HepG2 (cell line): ENCODE data around the gene ZGRF1. TPM values are rescaled to one million over a fixed set of nuclear protein-coding genes. Genes with fewer than 3 reads are reported as not detected.
A peak's percentile ranks its signal among the peaks of the same experiment; 100 is the strongest.

Experiments used
- ARID4A ChIP-seq: sonication (generic); formaldehyde crosslinking; IDR thresholded peaks from 2 replicates; pipeline ENCODE4 v1.5.0; 2020; ENCODE audit warnings: mild to moderate bottlenecking, missing genetic modification reagents, borderline replicate concordance
- ARNT2 ChIP-seq: sonication (generic); formaldehyde crosslinking; IDR thresholded peaks from 2 replicates; pipeline ENCODE4 v1.8.0; 2022; ENCODE audit warnings: mild to moderate bottlenecking, low read depth, missing genetic modification reagents, moderate library complexity
- CBX2 ChIP-seq, 2 experiments: fragments of 200-600 bp in 1 of 2; sonication (generic); formaldehyde crosslinking in 1 of 2; IDR thresholded peaks; 2 replicates each; pipeline versions ENCODE4 v1.7.0 to v1.8.1; 2018 to 2022; ENCODE audit warnings: low read depth in 2 of 2, low read length in 1 of 2, mild to moderate bottlenecking in 1 of 2, missing genetic modification reagents in 1 of 2
- DNMT1 ChIP-seq: sonication (generic); formaldehyde crosslinking; IDR thresholded peaks from 2 replicates; pipeline ENCODE4 v1.5.1; 2020; ENCODE audit warnings: mild to moderate bottlenecking, missing genetic modification reagents
- DPF2 ChIP-seq: sonication (generic); formaldehyde crosslinking; IDR thresholded peaks from 2 replicates; pipeline ENCODE4 v1.4.0; 2020; ENCODE audit warnings: mild to moderate bottlenecking, low read depth, missing genetic modification reagents, borderline replicate concordance
- EEA1 ChIP-seq: sonication (generic); formaldehyde crosslinking; IDR thresholded peaks from 2 replicates; pipeline ENCODE4 v1.5.1; 2020; ENCODE audit warnings: mild to moderate bottlenecking, missing genetic modification reagents, borderline replicate concordance
- EZH2 ChIP-seq: conservative IDR thresholded peaks from 2 replicates; pipeline ENCODE4 v1.6.1; 2012; ENCODE audit warnings: mild to moderate bottlenecking, low read depth, low read length, moderate library complexity
- IRF9 ChIP-seq: sonication (generic); formaldehyde crosslinking; IDR thresholded peaks from 2 replicates; pipeline ENCODE4 v1.8.0; 2022; ENCODE audit warnings: missing genetic modification reagents, mild to moderate bottlenecking, borderline replicate concordance
- NFE2L2 ChIP-seq: fragments of 150-350 bp; IDR thresholded peaks from 2 replicates; pipeline ENCODE4 v1.6.1; 2014; ENCODE audit warnings: low read length
- NFRKB ChIP-seq: fragments of 450-650 bp; IDR thresholded peaks from 2 replicates; pipeline ENCODE4 v1.6.1; 2017
- STAG1 ChIP-seq: sonication (generic); formaldehyde crosslinking; IDR thresholded peaks from 2 replicates; pipeline ENCODE4 v1.4.0; 2020; ENCODE audit warnings: missing genetic modification reagents
- ZNF549 ChIP-seq: sonication (generic); formaldehyde crosslinking; IDR thresholded peaks from 2 replicates; pipeline ENCODE4 v1.5.0; 2020; ENCODE audit warnings: missing genetic modification reagents
- polyA plus RNA-seq, 8 experiments: library from polyadenylated mRNA; depleted of rRNA in 3 of 8; stranded (reverse) in 7 of 8; unstranded in 1 of 8; fragments of >200 nt; fragmentation: Illumina TruSeq in 4 of 8; extraction: Trizol in 4 of 8; gene quantifications; 2 replicates each; pipeline versions ENCODE4 v1.2.1 to v1.2.3, GENCODE V29; 2011 to 2016; ENCODE audit warnings: low read depth in 4 of 8, missing spikeins in 1 of 8, mixed read lengths in 1 of 8; ENCODE audit not compliant: insufficient read depth in 1 of 8
- total RNA-seq, 5 experiments: library from RNA; depleted of rRNA; stranded (reverse); fragments of >200 nt; fragmentation: Illumina TruSeq; extraction: Trizol; gene quantifications; 2 replicates each; pipeline ENCODE4 v1.2.3, GENCODE V29; 2016; ENCODE audit warnings: low read depth in 1 of 5
- TF ChIP-seq, protein P1 (sequence below): sonication (generic); formaldehyde crosslinking; IDR thresholded peaks from 2 replicates; pipeline ENCODE4 v1.5.1; 2020; ENCODE audit warnings: mild to moderate bottlenecking, missing genetic modification reagents, borderline replicate concordance
- TF ChIP-seq, protein P2 (sequence below): sonication (generic); formaldehyde crosslinking; IDR thresholded peaks from 2 replicates; pipeline ENCODE4 v1.5.0; 2020; ENCODE audit warnings: missing genetic modification reagents

ZGRF1 gene
- total and polyA plus RNA-seq, 2 of the 13 experiments (the other 11 are each of a cell fraction or from before 2014, with no cell fraction given), result 8.6 to 15.9 TPM

DNA sequence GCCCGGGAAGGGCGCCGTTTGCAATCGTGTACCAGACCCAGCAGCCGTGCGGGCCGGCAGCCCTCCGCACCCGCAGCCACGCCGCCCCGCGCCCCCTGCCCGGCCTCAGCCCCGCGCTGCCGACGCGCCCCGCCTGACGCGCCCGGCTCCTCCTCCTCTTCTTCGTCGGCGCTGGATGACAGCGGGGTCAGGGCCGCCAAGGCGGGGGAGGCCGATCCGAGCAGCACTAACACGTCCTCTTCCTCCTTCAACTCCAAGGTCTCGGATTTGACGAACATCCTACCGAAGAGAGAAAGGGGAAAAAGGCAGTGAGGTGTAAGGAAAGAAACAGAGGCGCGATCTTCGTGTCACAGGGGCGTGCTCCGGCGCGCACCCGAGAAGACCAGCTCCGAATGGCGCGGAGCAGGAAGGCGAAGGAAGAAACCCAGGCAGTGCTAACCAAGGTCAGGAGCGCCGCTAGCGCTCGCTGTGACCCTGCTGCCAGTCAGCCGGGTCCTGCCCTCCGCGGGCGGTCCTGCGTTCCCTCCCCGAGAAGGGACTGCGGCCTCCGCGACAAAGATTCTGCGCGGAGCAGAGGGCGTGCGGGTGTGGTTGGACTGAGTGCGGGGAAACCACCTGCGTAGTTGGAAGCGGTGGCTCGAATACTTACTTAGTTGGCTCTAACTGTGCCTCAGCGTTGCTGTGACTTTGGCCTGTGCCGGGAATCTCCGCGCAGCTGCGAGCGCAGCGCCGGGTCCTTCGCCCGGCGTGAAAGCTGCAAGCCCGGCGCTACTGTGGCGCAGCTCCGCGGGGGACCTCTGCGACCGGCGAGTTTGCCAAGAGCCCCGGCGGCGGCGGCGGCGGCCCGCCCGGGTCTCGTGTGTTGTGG lies 121.3 kb downstream of the ZGRF1 start (continued):
- TF ChIP-seq, protein P1, sequence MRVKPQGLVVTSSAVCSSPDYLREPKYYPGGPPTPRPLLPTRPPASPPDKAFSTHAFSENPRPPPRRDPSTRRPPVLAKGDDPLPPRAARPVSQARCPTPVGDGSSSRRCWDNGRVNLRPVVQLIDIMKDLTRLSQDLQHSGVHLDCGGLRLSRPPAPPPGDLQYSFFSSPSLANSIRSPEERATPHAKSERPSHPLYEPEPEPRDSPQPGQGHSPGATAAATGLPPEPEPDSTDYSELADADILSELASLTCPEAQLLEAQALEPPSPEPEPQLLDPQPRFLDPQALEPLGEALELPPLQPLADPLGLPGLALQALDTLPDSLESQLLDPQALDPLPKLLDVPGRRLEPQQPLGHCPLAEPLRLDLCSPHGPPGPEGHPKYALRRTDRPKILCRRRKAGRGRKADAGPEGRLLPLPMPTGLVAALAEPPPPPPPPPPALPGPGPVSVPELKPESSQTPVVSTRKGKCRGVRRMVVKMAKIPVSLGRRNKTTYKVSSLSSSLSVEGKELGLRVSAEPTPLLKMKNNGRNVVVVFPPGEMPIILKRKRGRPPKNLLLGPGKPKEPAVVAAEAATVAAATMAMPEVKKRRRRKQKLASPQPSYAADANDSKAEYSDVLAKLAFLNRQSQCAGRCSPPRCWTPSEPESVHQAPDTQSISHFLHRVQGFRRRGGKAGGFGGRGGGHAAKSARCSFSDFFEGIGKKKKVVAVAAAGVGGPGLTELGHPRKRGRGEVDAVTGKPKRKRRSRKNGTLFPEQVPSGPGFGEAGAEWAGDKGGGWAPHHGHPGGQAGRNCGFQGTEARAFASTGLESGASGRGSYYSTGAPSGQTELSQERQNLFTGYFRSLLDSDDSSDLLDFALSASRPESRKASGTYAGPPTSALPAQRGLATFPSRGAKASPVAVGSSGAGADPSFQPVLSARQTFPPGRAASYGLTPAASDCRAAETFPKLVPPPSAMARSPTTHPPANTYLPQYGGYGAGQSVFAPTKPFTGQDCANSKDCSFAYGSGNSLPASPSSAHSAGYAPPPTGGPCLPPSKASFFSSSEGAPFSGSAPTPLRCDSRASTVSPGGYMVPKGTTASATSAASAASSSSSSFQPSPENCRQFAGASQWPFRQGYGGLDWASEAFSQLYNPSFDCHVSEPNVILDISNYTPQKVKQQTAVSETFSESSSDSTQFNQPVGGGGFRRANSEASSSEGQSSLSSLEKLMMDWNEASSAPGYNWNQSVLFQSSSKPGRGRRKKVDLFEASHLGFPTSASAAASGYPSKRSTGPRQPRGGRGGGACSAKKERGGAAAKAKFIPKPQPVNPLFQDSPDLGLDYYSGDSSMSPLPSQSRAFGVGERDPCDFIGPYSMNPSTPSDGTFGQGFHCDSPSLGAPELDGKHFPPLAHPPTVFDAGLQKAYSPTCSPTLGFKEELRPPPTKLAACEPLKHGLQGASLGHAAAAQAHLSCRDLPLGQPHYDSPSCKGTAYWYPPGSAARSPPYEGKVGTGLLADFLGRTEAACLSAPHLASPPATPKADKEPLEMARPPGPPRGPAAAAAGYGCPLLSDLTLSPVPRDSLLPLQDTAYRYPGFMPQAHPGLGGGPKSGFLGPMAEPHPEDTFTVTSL (CRISPR knock-in tag), result no peak
- TF ChIP-seq EZH2 (0 out of 2 replicates have a peak, but pooled peaks have one; percentile 81), DPF2 (CRISPR knock-in tag) (no peak), ARNT2 (CRISPR knock-in tag) (0 out of 2 replicates have a peak, but pooled peaks have one; percentile 42), NFRKB (no peak), CBX2 (IDR thresholded peaks at IDR 0.05; ENCODE audit: low read depth, low read length) (no peak), CBX2 (CRISPR knock-in tag; IDR thresholded peaks at IDR 0.05; ENCODE audit: low read depth) (no peak), NFE2L2 (no peak), ZNF549 (no peak), DNMT1 (0 out of 2 replicates have a peak, but pooled peaks have one; percentile 58), EEA1 (CRISPR knock-in tag) (peak; percentile 66; the same call in 1 of the 2 replicates), IRF9 (CRISPR knock-in tag) (0 out of 2 replicates have a peak, but pooled peaks have one; percentile 43), STAG1 (CRISPR knock-in tag) (no peak), ARID4A (CRISPR knock-in tag) (peak; percentile 14; the same call in 1 of the 2 replicates)
- TF ChIP-seq, protein P2, sequence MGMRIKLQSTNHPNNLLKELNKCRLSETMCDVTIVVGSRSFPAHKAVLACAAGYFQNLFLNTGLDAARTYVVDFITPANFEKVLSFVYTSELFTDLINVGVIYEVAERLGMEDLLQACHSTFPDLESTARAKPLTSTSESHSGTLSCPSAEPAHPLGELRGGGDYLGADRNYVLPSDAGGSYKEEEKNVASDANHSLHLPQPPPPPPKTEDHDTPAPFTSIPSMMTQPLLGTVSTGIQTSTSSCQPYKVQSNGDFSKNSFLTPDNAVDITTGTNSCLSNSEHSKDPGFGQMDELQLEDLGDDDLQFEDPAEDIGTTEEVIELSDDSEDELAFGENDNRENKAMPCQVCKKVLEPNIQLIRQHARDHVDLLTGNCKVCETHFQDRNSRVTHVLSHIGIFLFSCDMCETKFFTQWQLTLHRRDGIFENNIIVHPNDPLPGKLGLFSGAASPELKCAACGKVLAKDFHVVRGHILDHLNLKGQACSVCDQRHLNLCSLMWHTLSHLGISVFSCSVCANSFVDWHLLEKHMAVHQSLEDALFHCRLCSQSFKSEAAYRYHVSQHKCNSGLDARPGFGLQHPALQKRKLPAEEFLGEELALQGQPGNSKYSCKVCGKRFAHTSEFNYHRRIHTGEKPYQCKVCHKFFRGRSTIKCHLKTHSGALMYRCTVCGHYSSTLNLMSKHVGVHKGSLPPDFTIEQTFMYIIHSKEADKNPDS (CRISPR knock-in tag), result 0 out of 2 replicates have a peak, but pooled peaks have one; percentile 24
